NCI-H2107 treated with DMSO at 0.1 percent for 48 hours (cell line): ENCODE results near the gene SYDE2.
A peak's percentile ranks its signal among the peaks of the same experiment; 100 is the strongest.
"Not testable (repeated sequence)": the region's sequence is repeated elsewhere in the genome, so short reads cannot be mapped to it uniquely, and the experiment has no call there.

Source experiments
- DNase-seq: peaks from one replicate; lab custom pipeline; 2025; ENCODE audit not compliant: unreplicated experiment; lab: John Stamatoyannopoulos, UW

SYDE2 gene, protein sequence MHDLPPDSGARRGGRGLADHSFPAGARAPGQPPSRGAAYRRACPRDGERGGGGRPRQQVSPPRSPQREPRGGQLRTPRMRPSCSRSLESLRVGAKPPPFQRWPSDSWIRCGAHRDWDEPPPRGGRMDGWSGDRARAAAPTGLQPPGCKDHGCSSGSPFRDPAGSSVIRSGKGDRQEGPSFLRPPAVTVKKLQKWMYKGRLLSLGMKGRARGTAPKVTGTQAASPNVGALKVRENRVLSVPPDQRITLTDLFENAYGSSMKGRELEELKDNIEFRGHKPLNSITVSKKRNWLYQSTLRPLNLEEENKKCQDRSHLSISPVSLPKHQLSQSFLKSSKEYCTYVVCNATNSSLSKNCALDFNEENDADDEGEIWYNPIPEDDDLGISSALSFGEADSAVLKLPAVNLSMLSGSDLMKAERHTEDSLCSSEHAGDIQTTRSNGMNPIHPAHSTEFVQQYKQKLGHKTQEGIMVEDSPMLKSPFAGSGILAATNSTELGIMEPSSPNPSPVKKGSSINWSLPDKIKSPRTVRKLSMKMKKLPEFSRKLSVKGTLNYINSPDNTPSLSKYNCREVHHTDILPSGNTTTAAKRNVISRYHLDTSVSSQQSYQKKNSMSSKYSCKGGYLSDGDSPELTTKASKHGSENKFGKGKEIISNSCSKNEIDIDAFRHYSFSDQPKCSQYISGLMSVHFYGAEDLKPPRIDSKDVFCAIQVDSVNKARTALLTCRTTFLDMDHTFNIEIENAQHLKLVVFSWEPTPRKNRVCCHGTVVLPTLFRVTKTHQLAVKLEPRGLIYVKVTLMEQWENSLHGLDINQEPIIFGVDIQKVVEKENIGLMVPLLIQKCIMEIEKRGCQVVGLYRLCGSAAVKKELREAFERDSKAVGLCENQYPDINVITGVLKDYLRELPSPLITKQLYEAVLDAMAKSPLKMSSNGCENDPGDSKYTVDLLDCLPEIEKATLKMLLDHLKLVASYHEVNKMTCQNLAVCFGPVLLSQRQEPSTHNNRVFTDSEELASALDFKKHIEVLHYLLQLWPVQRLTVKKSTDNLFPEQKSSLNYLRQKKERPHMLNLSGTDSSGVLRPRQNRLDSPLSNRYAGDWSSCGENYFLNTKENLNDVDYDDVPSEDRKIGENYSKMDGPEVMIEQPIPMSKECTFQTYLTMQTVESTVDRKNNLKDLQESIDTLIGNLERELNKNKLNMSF

DNA sequence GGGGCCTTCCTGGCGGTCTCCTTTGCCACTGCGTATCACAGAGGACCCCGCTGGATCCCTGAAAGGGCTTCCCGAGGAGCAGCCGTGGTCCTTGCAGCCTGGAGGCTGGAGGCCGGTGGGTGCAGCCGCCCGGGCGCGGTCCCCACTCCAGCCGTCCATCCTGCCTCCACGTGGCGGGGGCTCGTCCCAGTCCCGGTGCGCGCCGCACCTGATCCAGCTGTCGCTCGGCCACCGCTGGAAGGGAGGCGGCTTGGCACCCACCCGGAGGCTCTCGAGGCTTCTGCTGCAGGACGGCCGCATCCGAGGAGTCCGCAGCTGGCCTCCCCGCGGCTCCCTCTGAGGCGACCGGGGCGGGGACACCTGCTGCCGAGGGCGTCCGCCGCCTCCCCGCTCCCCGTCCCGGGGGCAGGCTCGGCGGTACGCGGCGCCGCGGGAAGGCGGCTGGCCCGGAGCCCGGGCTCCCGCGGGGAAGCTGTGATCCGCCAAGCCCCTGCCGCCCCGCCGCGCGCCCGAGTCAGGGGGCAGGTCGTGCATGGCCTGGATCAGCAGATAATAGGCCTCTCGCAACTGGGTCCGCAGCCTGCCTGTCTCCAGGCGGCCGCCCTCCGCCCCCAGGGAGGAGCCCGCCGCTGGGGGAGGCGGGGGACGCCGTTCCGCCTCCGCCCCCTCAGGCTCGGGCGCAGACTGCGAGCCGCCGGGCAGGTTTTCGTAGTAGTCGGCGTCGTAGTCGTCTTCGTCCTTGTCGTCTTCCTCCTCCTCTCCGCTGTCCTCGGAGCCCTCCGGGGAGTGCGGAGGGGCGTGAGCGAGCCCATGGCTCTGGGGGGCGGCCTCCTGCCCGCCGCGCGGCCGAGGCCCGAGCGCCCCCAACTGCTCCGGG lies at the start of gene SYDE2:
Gene SYDE2, minus strand, starts transcription at position 554 of the 877 bp plus-strand sequence. Its CDS starts 20 bp downstream, at position 534.
- DNase-seq, result peak; percentile 23

- not testable (repeated sequence) for DNase-seq
Observed at GRCh38 chr1:85249042-85249441, 48.2 kb upstream of the SYDE2 start.

- no peak for DNase-seq
Observed at GRCh38 chr1:85245891-85246290, 45.1 kb upstream of the SYDE2 start.

- DNase-seq, result no peak
Observed at GRCh38 chr1:85245456-85245855, 44.6 kb upstream of the SYDE2 start.

DNA sequence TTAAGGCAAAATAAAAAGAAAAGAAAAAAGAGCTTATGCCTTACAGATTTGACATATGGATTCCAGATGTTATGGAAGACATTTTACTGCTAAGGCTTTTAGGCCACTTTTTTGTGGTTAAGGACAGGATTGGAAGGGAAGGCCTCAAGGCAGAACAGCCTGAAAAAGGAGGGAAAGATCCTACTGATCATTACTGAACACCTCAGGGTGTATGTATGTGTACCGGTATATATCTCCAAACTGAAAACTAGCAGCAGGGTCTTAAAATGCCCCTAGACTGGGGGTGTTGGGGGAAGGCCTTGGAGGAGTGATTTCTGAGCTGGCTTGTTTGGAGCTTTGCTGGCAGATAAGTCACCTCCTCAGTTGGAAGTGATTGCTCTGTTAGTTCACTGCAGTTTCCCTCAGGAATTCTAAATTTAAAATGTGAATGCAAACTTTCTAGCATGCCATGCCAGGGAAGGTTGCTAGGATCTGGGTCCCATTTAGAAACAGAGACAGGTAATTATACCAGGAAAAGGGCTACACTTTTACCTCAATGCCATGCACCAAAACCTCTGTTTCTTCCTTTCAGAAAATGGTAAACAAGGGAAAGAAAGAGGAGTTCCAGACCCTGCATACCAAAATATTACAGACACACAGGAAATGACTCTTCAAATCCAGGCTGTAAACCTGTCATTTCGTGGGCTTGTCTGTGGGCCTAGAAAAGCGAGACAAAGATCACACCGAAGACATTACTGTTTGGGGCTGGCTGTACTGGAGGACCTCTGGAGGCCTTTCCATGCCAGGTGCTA lies 43.6 kb upstream of the SYDE2 start:
- DNase-seq, result no peak

DNA sequence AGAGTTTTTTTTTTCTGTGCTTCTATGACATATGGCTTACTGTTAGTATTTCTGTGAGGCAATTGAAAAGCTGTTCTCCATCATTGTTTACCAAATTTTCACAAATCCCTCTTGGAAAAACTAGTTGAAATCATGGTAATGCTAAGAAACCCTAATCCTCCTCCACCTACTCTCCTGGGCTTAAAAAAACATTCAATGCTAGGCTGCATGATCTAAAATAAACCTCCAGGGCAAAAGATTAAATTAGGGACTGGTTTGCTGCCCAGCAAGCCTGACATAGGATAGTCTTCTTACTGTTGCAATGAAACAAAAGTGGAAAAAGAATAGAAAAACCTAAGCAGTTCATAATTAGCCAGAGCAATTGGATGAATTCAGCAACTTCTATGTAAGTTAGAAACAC lies 42.6 kb upstream of the SYDE2 start:
- DNase-seq, result no peak

DNA sequence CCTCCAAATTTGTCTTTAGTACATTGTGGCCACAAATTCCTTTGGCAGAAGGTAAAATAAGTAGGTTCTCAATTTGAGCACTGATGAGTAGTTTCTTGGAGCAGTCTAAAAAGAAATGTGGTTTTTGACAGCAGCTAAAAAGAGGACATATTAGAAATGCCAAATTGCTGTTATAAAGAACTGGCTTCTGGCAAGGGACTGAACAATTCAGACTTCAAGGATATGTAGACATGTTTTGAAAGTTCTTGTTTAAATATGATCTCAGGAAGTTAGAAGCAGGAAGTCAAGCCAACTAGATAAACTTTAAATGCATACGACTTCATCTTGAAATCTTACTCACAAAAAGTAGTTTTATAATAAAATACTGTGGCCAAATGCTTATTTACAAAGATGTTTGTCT lies 39.8 kb upstream of the SYDE2 start:
- DNase-seq, result no peak

GRCh38 chr1:85240174-85240601 lies 39.4 kb upstream of the SYDE2 start:
- peak; percentile 62 for DNase-seq

DNA sequence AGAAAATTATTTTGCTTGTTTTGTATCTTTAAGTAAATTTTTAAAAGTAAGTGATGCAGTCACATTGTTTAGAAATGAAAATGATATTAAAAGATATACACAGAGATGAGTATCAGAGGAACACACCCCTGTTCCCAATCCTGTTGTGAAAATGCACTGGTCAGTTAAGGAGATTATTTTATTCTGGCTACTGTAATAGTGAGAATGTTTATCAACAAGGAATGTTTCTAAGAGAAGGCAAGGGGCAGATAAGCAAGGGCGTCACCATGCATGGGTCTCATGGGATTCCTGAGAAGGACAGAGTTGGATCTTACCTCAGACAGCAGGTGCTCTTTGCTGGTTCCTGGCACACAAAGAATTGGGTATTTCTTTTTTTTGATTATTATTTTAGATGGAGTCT lies 36.8 kb upstream of the SYDE2 start:
- DNase-seq, result no peak

GRCh38 chr1:85230305-85230977 lies 29.6 kb upstream of the SYDE2 start:
- no peak for DNase-seq

DNA sequence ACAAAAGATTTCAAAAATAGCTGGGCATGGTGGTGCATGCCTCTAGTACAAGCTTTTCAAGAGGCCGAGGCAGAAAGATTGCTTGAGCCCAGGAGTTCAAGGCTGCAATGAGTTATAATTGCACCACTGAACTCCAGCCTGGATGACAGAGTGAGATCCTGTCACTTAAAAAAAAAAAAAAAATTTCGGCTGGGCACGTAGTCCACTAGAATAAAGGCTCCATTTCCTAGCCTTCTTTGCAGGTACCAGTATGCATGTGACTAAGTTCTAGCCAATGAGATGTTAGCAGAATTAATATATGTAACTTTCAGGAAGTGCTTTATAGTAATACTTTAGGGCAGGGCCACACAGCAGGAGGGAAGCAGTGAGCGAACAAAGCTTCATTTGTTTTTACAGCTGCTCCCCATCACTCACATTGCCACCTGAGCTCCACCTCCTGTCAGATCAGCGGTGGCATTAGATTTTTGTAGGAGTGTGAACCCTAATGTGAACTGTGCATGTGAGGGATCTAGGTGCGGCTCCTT lies 28.8 kb upstream of the SYDE2 start:
- DNase-seq, result no peak

- DNase-seq, result no peak
Observed at GRCh38 chr1:85228972-85229371, 28.2 kb upstream of the SYDE2 start.

DNA sequence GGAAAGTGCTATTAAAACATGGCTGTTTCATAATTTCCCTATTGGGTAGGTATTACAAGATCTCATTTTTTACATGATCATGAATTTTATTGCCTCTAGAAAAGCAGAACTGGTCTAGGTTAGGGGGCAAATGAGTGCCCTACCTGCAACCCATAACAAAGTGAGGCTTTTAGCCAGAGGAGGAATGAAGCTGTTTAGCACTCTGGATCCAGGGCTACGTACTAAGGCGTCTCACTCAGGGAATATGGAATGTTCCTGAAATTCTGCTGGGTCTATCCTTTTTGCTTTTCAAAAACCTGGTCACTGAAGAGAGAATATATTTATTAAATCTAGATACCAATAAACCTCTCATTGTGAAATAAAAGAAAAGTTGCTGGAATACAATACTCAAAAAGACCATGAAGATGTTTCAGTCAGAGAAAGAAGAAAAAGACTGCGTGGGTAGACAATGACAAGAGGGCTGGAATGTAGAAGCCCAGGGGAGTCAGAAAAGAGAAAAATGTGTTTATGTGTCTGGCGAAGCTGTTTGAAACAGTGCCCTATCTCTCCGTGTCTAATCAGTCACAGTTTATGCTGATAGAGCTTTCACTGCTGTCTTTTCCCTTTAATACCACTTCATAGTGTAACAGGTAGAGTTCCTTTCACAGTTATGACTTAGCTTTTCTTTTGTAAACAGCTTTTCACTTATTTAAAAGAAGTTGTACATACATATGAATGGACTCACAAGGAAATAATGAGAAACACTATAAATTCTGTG lies 25.0 kb upstream of the SYDE2 start:
- no peak for DNase-seq

DNA sequence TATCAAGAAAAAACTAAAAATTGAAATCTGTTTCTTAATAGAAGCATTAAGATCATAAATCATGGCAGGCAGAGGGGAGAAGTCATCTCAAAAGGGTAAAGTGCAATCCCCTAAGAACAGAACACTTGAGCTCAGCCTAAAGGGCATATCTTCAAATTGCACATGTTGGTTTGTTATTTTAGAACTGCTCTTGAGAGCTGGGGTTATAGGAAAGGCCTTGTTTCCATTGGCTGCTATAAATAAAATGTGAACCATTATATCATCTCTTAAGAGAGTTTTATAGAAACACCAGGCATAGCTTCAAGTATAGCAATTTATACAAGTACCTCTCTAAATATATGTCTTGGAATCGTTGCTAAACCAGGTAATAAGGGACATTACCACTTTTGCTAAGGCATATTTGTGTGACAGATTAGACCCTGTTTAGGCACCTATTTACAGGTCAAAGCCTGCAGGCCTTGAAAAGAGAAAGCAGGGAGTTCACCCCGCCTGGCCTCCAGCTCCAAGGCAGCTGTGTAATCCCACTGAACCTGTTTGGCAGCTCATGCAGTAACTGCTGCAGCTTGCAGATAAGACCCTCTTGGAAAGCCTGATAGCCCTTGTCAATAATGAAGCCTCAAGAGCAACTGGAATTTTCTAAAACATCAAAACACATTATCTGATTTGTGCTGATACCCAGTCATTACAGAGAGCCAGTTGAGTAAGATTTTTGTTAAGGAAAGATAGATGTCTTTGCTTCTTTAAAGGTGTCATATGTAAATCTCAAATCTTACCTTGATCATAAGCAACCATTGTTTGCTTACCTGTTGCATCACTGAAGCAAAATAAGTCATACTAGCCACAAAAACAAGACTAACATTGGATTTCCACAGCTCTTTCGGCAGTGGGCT lies 24.2 kb upstream of the SYDE2 start:
- peak; percentile 81 for DNase-seq

- no peak for DNase-seq
Observed at GRCh38 chr1:85224295-85224694, 23.5 kb upstream of the SYDE2 start.

- DNase-seq, result no peak
Observed at GRCh38 chr1:85223334-85223733, 22.5 kb upstream of the SYDE2 start.

DNA sequence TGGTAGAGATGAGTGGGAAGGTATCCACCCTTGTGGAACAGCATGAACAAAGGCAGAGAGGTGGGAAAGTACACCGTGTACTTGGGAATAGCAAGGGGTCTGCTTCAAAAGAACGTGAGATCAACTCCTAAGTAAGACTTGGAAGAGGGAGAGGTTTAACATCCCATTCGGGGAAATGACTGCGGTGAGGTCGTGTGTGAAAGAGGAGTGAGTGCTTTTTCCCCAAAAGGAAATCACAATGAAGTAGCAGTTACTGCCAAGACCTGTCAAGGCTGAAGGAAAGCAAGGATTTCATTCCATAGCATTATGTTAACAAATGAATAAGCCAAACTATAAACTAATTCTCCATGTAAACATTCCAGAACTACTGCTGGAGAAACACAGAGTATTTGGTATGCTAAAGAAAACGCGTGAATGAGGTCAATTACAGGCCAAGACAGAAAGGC lies 20.0 kb upstream of the SYDE2 start:
- no peak for DNase-seq
